ENCODE measurements around the gene GALC.

- no peak for TF ChIP-seq SMC3 (conservative IDR thresholded peaks at IDR 0.05; ENCODE audit: poor library complexity)
- TF ChIP-seq RAD21 (conservative IDR thresholded peaks at IDR 0.05), result no peak
- no peak for TF ChIP-seq CTCF (IDR thresholded peaks at IDR 0.05; ENCODE audit: poor library complexity, severe bottlenecking)
- TF ChIP-seq EZH2 (IDR thresholded peaks at IDR 0.05; ENCODE audit: borderline replicate concordance, insufficient read depth, low read length, poor library complexity, severe bottlenecking), result no peak
- no peak for TF ChIP-seq POLR2AphosphoS5 (IDR thresholded peaks at IDR 0.05)
- no peak for TF ChIP-seq EP300 (conservative IDR thresholded peaks at IDR 0.05; ENCODE audit: poor library complexity, severe bottlenecking)
- TF ChIP-seq REST (IDR thresholded peaks at IDR 0.05; ENCODE audit: borderline replicate concordance), result no peak
- no peak for TF ChIP-seq MXI1 (conservative IDR thresholded peaks at IDR 0.05; ENCODE audit: poor library complexity, severe bottlenecking)
- no peak for TF ChIP-seq TAF1 (IDR thresholded peaks at IDR 0.05; ENCODE audit: low read depth)
These were observed 36.5 kb upstream of the GALC start for GRCh38 chr14:88029500-88029899.
